Activated CD8-positive, alpha-beta memory T cell treated with anti-CD3 and anti-CD28 coated beads, Interleukin-2, amount 50 U/mL, for 1 hour (primary cell): ENCODE measurements around the gene SERPINB7.

Experiments
- DNase-seq: peaks from one replicate; pipeline ENCODE4 v3.0.0-alpha.2; 2020; ENCODE audit errors: extremely low read depth

Gene SERPINB7

GRCh38 chr18:63848159-63848558 lies 72.9 kb downstream of the SERPINB7 start:
- DNase-seq, result no peak

- no peak for DNase-seq
These were observed 74.8 kb downstream of the SERPINB7 start for GRCh38 chr18:63850020-63850419.

GRCh38 chr18:63850636-63851035 lies 75.4 kb downstream of the SERPINB7 start:
- no peak for DNase-seq
